22Rv1 (cell line): ENCODE measurements around the gene LRBA.

Experiments used
- H3K27ac ChIP-seq: fragments of 450-650 bp; 2 replicates; pipeline ENCODE4 v1.5.1; 2017
- ZFX ChIP-seq: fragments of 450-650 bp; IDR thresholded peaks from 2 replicates; pipeline ENCODE4 v1.6.1; 2017; ENCODE audit warnings: antibody characterized with exemption, borderline replicate concordance
- TF ChIP-seq, protein P1 (sequence below): fragments of 450-650 bp; IDR thresholded peaks from 2 replicates; pipeline ENCODE4 v1.5.1; 2017; ENCODE audit warnings: mild to moderate bottlenecking

Gene LRBA

DNA sequence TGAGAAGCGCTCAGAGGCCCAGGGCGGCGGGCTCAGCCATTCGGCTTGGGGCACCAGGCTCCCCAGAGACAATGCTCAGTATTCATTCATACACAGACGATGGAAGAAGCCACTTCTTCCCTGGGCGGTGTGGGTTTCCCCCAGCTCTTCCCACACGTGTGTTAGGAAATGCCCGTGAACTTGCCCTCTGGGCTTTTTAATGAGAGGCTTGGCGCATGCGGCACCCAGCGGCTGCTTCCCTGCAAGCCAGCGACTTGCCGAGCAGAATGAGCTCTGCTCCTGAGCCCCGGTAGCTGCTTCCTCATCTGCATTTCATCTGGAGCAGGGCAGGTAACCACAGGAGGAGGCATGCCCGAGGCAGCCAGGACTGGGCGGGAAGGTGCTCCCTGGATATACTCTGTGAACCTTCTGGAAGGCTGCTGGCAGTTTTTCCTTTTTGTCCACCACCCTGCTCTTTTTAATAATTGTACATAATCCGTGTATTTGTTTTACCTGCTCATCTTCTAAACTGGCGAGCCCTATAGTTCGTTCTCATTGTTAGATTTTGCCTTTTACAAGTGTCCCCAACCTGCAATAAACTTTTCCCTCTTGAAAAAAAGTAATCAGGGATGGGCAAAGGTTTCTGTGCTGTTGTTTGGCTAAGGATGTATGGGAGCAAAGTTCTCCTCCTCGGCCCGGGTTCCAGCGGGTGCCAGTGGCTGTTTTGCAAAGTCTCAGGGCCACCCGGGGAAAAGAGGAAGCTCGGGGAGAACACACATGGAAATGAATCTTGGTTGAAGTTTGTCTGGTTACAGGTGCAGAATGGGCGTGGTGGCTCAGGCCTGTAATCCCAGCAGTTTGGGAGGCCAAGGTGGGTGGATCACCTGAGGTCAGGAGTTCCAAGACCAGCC is 758.0 kb downstream of the LRBA start:
- no peak overlapping the region for H3K27ac ChIP-seq
- TF ChIP-seq, protein P1, sequence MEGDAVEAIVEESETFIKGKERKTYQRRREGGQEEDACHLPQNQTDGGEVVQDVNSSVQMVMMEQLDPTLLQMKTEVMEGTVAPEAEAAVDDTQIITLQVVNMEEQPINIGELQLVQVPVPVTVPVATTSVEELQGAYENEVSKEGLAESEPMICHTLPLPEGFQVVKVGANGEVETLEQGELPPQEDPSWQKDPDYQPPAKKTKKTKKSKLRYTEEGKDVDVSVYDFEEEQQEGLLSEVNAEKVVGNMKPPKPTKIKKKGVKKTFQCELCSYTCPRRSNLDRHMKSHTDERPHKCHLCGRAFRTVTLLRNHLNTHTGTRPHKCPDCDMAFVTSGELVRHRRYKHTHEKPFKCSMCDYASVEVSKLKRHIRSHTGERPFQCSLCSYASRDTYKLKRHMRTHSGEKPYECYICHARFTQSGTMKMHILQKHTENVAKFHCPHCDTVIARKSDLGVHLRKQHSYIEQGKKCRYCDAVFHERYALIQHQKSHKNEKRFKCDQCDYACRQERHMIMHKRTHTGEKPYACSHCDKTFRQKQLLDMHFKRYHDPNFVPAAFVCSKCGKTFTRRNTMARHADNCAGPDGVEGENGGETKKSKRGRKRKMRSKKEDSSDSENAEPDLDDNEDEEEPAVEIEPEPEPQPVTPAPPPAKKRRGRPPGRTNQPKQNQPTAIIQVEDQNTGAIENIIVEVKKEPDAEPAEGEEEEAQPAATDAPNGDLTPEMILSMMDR = no peak
- no peak for TF ChIP-seq ZFX

DNA sequence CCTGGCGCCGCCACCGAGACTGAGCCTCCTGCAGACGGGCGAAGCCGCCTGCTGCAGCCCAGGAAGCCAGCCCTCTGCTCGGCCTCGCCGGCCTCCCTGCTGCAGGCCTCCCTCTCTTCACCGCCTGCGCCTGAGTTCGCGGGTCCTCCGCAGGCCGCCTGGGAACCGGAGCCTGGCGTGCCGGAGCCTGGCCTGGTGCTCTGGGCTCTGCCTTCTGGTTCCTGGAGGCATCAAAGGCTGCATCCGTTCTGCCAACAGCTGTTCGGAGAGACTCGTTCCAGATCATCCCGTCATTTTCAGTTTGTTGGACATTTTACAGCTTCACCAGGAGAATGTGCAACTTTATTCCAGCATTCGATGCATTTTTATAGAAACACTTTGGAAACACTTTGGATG is 758.9 kb downstream of the LRBA start:
- H3K27ac ChIP-seq = no peak overlapping the region
- TF ChIP-seq ZFX = no peak
- TF ChIP-seq, protein P1 = no peak

DNA sequence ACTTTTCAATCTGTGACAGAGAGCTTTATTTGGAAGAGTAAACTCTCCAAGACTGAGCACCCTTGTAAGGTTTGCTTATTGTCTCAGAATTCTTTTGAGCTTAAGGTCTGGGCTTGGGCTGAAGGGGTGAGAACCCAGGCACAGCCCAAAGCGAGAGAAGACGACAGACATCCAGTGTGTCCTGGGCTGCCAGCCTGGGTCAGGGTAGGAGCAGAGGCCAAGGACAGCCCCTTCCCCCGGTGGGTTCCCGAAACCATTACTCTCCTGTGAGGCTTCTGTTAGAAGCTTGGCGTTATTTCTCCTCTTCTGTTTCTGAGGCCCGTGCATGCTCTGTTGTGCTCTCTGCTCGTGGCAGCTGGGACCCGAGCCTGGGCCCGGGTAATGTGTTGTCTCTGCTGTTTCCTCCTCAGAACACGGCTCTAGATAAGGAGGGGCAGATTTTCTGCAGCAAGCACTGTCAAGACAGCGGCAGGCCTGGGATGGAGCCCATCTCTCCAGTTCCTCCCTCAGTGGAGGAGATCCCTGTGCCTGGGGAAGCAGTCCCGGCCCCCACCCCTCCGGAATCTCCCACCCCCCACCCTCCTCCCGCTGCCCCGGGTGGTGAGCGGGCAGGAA is 759.4 kb downstream of the LRBA start:
- TF ChIP-seq, protein P1 = no peak
- TF ChIP-seq ZFX = no peak

DNA sequence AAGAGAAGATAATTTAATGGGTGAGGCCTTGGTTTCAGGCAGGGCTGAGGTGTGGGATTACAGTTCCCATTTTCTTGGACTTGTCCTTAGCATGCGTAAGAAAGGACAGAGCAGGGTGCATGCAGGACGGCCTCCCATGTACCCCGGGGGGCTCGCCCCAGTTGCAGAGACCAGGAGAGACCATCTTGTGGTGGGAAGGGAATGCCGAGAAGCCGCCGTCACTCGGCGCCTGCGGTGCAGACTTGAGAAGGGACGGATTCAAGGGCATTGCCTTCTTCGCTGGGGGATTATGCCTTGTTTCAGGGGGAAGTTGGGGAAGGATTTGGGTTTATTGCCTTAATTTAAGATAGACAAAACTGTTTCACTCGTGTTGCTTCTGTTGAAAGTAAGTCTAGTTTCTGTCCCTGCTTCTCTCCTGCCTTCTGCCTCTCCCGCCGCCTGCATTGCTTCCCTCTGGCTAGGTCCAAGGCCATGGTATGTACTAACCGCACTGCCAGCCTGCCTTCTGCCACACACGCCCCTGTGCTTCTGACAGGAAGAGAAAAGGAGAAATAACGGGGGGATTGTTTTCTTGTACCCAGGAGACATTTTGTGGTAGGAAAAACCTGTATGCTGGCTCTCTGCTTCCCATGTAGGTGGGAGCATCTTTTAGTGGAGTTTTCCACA is 761.0 kb downstream of the LRBA start:
- TF ChIP-seq ZFX = no peak
- TF ChIP-seq, protein P1 = no peak
- no peak overlapping the region for H3K27ac ChIP-seq

More for the DNA sequence above, 759.4 kb downstream of the LRBA start:
- H3K27ac ChIP-seq = no peak overlapping the region

DNA sequence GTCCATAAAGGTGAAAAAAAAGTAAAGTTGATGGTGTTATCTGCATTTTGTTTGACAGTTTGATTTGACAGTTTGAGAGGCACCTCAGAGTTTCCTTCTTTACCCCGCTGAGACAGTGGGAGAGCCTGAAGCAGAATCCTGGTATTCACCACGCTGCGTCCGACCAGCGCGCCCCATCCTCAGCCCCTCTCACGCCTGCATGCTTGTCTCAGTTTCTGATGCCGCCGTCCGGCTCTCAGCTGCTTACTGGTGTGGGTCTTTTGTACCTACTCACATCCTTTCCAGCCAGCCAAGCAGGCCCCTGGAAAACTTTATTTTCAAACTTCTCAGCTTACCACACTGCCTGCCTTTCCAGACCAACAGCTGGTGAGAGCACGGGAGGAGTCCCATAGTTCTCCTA is 761.7 kb downstream of the LRBA start:
- no peak overlapping the region for H3K27ac ChIP-seq
- no peak for TF ChIP-seq ZFX
- TF ChIP-seq, protein P1 = no peak

DNA sequence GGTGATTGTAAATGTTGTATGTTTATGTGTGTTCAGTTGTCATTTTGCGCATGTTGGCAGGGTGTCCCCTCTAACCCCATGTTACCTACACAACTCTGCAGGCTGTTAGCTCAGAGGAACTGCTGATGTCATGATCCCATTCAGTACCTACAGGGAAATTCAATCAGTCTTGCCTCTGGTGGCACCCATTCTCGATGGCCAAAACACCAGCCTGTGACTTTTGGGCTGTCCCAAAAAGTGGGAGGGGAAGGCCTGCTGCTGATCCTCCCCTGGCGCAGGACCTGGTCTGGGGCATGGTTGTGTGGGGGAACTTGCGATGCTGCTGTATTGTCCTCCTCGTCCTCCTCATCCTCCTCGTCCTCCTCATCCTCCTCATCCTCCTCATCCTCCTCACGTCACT is 762.3 kb downstream of the LRBA start:
- TF ChIP-seq, protein P1 = no peak
- no peak for TF ChIP-seq ZFX
- H3K27ac ChIP-seq = no peak overlapping the region
